Activated CD4-positive, alpha-beta T cell treated with anti-CD3 and anti-CD28 coated beads, Interleukin-2, amount 10 ng/mL, durations not matched to agents 24 days and 14 days (primary cell): ENCODE results near the gene ALDH1A1. TPM values are rescaled to one million over a fixed set of nuclear protein-coding genes. Genes with fewer than 3 reads are reported as not detected.

ENCODE experiments used
- DNase-seq: peaks from one replicate; pipeline ENCODE4 v3.0.0; 2022
- H3K27ac Mint-ChIP-seq: one replicate; pipeline ENCODE4 v1.8.0; 2022; ENCODE audit warnings: mild to moderate bottlenecking, mixed read lengths
- H3K27me3 Mint-ChIP-seq: one replicate; pipeline ENCODE4 v1.8.0; 2022; ENCODE audit warnings: mixed read lengths
- H3K36me3 Mint-ChIP-seq: one replicate; pipeline ENCODE4 v1.8.0; 2022; ENCODE audit warnings: low read depth, mild to moderate bottlenecking, mixed read lengths
- H3K4me1 Mint-ChIP-seq: one replicate; pipeline ENCODE4 v1.8.0; 2021; ENCODE audit warnings: mixed read lengths
- H3K4me3 Mint-ChIP-seq: one replicate; pipeline ENCODE4 v1.8.0; 2022; ENCODE audit warnings: mild to moderate bottlenecking, moderate library complexity, mixed read lengths
- H3K9me3 Mint-ChIP-seq: one replicate; pipeline ENCODE4 v1.8.0; 2021; ENCODE audit warnings: mixed read lengths
- intact Hi-C: fragments of 100-400 bp; cut with micrococcal nuclease; formaldehyde crosslinking; loops from one replicate; pipeline ENCODE4 v1.15.1; 2023
- total RNA-seq: library from RNA; stranded (reverse); gene quantifications from 2 replicates; pipeline ENCODE4 v1.2.3, GENCODE V29; 2022

Gene ALDH1A1
- total RNA-seq, 1 donor from 2014 or later, result not detected

DNA sequence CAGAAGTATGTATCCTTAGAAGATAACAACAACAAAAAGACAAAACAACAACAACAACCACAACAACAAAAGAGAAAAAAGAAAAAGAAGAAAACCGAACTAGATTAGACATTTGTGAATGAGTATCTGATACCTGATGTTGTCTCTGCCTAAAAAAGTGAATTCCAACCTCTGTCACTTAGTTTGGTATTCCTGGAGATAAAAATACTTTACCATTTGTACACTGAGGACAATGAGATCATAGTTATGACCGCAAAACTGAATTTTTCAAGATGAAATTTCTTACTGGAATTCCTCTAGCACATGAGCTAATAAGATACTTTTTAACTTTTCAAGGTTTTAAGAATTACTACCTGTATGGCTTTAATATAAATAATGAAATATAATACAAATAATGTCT, 54.5 kb downstream of the ALDH1A1 start:
- Mint-ChIP-seq H3K4me1 (no peaks in the 10 kb centered on the region), H3K27me3 (peaks cover 3% of the 10 kb centered on the region), H3K4me3 (no peak overlapping the region), H3K36me3 (no peaks in the 10 kb centered on the region), H3K9me3 (no peaks in the 10 kb centered on the region), H3K27ac (no peak overlapping the region)
- intact Hi-C loops, result no loop called here
- no peak for DNase-seq

GRCh38 chr9:72897069-72897649, 55.7 kb downstream of the ALDH1A1 start:
- intact Hi-C loops, result no loop called here
- H3K36me3 Mint-ChIP-seq, result no peaks in the 10 kb centered on the region
- no peak overlapping the region for H3K4me3 Mint-ChIP-seq
- no peaks in the 10 kb centered on the region for H3K4me1 Mint-ChIP-seq
- peaks cover 3% of the 10 kb centered on the region for H3K27me3 Mint-ChIP-seq
- no peaks in the 10 kb centered on the region for H3K9me3 Mint-ChIP-seq
- no peak for DNase-seq
- H3K27ac Mint-ChIP-seq, result no peak overlapping the region

DNA sequence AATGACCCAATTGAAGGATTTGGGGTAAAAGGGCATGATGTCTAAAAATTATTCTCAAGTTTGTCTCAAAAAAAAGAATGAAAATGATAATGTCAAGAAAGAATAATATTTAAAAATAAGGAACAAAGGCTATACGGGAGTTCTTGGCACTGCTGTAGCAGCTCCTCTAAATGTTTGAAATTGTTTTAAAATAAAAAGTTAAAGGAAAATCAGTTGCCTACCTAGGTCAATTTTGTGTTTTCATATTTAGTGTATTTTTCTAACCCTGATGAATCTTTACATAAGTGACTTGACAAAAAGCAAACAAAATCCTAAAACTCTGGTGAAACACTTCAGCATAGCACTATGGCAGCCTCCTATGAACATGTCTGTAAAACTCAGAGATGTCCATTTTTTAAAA, 56.4 kb downstream of the ALDH1A1 start:
- H3K4me3 Mint-ChIP-seq, result no peak overlapping the region
- no peak for DNase-seq
- H3K36me3 Mint-ChIP-seq, result no peaks in the 10 kb centered on the region
- H3K27ac Mint-ChIP-seq, result no peak overlapping the region
- H3K4me1 Mint-ChIP-seq, result no peaks in the 10 kb centered on the region
- intact Hi-C loops, result no loop called here
- no peaks in the 10 kb centered on the region for H3K9me3 Mint-ChIP-seq
- peaks cover 3% of the 10 kb centered on the region for H3K27me3 Mint-ChIP-seq

GRCh38 chr9:72895122-72895521, 57.7 kb downstream of the ALDH1A1 start:
- H3K27me3 Mint-ChIP-seq, result peaks cover 3% of the 10 kb centered on the region
- intact Hi-C loops, result no loop called here
- no peak overlapping the region for H3K27ac Mint-ChIP-seq
- H3K36me3 Mint-ChIP-seq, result no peaks in the 10 kb centered on the region
- H3K9me3 Mint-ChIP-seq, result no peaks in the 10 kb centered on the region
- no peaks in the 10 kb centered on the region for H3K4me1 Mint-ChIP-seq
- no peak for DNase-seq
- H3K4me3 Mint-ChIP-seq, result no peak overlapping the region

- no peaks in the 10 kb centered on the region for H3K9me3 Mint-ChIP-seq
- H3K27ac Mint-ChIP-seq, result no peak overlapping the region
- DNase-seq, result no peak
- intact Hi-C loops, result no loop called here
- H3K4me3 Mint-ChIP-seq, result no peak overlapping the region
- peaks cover 5% of the 10 kb centered on the region for H3K27me3 Mint-ChIP-seq
- no peaks in the 10 kb centered on the region for H3K36me3 Mint-ChIP-seq
- H3K4me1 Mint-ChIP-seq, result no peaks in the 10 kb centered on the region
These were observed 58.5 kb downstream of the ALDH1A1 start for GRCh38 chr9:72894342-72894741.

DNA sequence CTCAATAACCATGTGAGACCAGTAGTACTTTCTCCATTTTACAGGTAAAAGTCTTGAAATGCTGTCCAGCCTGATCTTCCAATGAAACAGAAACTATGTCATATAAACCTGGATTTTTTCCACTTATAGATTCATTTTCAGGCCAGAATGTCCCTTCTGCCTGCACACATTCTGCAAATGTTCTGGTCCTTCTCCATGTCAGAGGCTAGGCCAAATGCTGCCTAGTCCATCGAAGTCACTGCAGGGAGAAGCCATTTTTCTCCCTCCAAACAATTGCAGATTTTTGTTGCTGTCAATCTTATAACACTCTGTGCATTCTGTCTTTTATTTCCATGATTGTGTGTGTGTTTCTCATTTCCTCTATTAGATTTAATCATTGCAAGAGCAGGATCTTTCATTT, 59.4 kb downstream of the ALDH1A1 start:
- Mint-ChIP-seq H3K27me3 (peaks cover 5% of the 10 kb centered on the region), H3K4me1 (no peaks in the 10 kb centered on the region), H3K27ac (no peak overlapping the region), H3K36me3 (no peaks in the 10 kb centered on the region), H3K9me3 (no peaks in the 10 kb centered on the region), H3K4me3 (no peak overlapping the region)
- intact Hi-C loops, result no loop called here
- DNase-seq, result no peak

- H3K27me3 Mint-ChIP-seq, result peaks cover 4% of the 10 kb centered on the region
- no peak overlapping the region for H3K4me3 Mint-ChIP-seq
- no peak overlapping the region for H3K27ac Mint-ChIP-seq
- DNase-seq, result no peak
- intact Hi-C loops, result no loop called here
- H3K4me1 Mint-ChIP-seq, result no peaks in the 10 kb centered on the region
- H3K9me3 Mint-ChIP-seq, result no peaks in the 10 kb centered on the region
- H3K36me3 Mint-ChIP-seq, result no peaks in the 10 kb centered on the region
These were observed 61.8 kb downstream of the ALDH1A1 start for GRCh38 chr9:72891043-72891442.

DNA sequence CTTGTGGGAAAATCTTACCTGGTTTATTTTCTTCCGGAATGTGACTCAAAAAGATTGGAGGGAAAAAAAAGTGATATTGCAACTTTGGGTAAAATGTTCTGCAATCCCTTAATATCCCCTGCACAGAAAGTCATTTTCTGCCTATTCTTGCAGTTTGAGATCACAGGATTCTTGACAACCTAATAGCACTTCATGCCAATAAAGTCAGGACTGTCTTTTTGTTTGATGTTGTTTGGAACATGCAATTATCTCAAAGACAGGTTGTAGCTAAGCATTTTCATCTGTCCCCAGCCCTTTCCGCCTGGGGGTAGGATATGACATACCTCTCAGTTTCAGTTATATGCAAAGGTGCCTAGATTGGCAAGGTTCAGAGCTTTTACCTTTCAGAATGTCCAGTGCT, 63.9 kb downstream of the ALDH1A1 start:
- Mint-ChIP-seq H3K4me1 (no peaks in the 10 kb centered on the region), H3K9me3 (no peaks in the 10 kb centered on the region), H3K4me3 (no peak overlapping the region), H3K27me3 (peaks cover 2% of the 10 kb centered on the region), H3K27ac (no peak overlapping the region), H3K36me3 (no peaks in the 10 kb centered on the region)
- intact Hi-C loops, result no loop called here
- DNase-seq, result no peak

- Mint-ChIP-seq H3K36me3 (no peaks in the 10 kb centered on the region), H3K27ac (no peak overlapping the region), H3K27me3 (peaks cover 2% of the 10 kb centered on the region), H3K9me3 (no peaks in the 10 kb centered on the region), H3K4me3 (no peak overlapping the region), H3K4me1 (no peaks in the 10 kb centered on the region)
- intact Hi-C loops, result no loop called here
- DNase-seq, result no peak
These were observed 64.8 kb downstream of the ALDH1A1 start for GRCh38 chr9:72888067-72888466.

DNA sequence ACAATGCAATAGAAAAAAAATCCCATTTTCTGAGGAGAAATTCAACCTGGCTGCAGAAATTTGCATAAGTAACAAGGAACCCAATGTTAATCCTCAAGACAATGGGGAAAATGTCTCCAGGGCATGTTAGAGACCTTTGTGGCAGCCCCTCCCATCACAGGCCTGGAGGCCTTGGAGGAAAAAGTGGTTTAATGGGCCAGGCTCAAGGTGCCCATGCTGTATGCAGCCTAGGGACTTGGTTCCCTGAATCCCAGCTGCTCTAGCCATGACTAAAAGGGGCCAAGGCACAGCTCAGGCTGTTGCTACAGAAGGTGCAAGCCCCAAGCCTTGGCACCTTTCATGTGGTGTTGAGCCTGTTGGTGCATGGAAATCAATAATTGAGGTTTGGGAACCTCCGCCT, 66.5 kb downstream of the ALDH1A1 start:
- no peaks in the 10 kb centered on the region for H3K4me1 Mint-ChIP-seq
- H3K27me3 Mint-ChIP-seq, result peaks cover 2% of the 10 kb centered on the region
- no peak for DNase-seq
- H3K27ac Mint-ChIP-seq, result no peak overlapping the region
- H3K4me3 Mint-ChIP-seq, result no peak overlapping the region
- H3K9me3 Mint-ChIP-seq, result no peaks in the 10 kb centered on the region
- no peaks in the 10 kb centered on the region for H3K36me3 Mint-ChIP-seq
- intact Hi-C loops, result no loop called here

GRCh38 chr9:72884508-72884907, 68.3 kb downstream of the ALDH1A1 start:
- DNase-seq, result no peak
- intact Hi-C loops, result no loop called here
- no peaks in the 10 kb centered on the region for H3K4me1 Mint-ChIP-seq
- H3K4me3 Mint-ChIP-seq, result no peak overlapping the region
- peaks cover 2% of the 10 kb centered on the region for H3K27me3 Mint-ChIP-seq
- no peaks in the 10 kb centered on the region for H3K9me3 Mint-ChIP-seq
- no peaks in the 10 kb centered on the region for H3K36me3 Mint-ChIP-seq
- H3K27ac Mint-ChIP-seq, result no peak overlapping the region

DNA sequence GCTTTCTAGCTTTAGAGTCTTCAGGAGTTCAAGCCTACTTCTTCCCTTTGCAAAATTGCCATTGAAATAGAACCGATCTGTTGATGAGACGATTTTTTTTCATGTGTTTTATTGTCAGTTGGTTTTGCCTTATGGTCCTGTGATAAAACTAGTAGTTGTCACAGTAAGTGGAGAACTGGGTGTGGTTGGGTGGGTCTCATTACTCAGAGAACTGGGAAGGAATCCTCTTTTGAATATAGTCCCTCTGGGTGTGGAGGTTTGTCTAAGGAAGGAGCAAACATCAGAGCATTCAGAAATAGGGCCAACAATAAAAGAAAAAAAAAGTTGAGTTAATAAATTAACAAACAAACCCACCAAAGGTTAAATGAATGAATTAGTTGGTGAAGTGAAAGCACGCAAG, 69.0 kb downstream of the ALDH1A1 start:
- Mint-ChIP-seq H3K4me1 (no peaks in the 10 kb centered on the region), H3K27ac (no peak overlapping the region)

GRCh38 chr9:72882117-72882775, 70.6 kb downstream of the ALDH1A1 start:
- H3K4me1 Mint-ChIP-seq, result no peaks in the 10 kb centered on the region
- H3K27me3 Mint-ChIP-seq, result no peaks in the 10 kb centered on the region
- H3K36me3 Mint-ChIP-seq, result no peaks in the 10 kb centered on the region
- intact Hi-C loops, result no loop called here
- H3K27ac Mint-ChIP-seq, result no peak overlapping the region
- no peak overlapping the region for H3K4me3 Mint-ChIP-seq
- DNase-seq, result no peak
- H3K9me3 Mint-ChIP-seq, result no peaks in the 10 kb centered on the region

More for the DNA sequence above, 69.0 kb downstream of the ALDH1A1 start:
- H3K27me3 Mint-ChIP-seq, result no peaks in the 10 kb centered on the region
- intact Hi-C loops, result no loop called here
- DNase-seq, result no peak
- no peaks in the 10 kb centered on the region for H3K36me3 Mint-ChIP-seq
- no peaks in the 10 kb centered on the region for H3K9me3 Mint-ChIP-seq
- H3K4me3 Mint-ChIP-seq, result no peak overlapping the region

DNA sequence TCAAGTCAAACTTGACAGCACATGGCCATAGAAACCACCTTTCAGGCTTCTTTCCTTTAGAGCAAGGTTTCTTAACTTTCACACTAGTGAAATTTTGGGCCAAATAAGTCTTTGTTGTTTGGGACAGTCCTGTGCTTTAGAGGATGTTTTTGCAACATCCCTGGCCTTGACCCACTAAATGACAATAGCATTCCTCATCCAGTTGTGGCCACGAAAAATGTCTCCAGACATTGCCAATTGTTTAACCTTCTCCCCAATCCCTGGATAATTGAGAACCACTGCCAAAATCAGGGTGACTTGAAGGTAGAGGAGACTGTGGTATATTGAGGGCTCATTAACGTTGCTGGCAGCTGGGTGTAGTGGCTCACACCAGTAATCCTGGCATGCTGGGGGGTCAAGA, 72.0 kb downstream of the ALDH1A1 start:
- intact Hi-C loops, result no loop called here
- no peak for DNase-seq
- Mint-ChIP-seq H3K36me3 (no peaks in the 10 kb centered on the region), H3K4me3 (no peak overlapping the region), H3K27ac (no peak overlapping the region), H3K9me3 (no peaks in the 10 kb centered on the region), H3K4me1 (no peaks in the 10 kb centered on the region), H3K27me3 (no peaks in the 10 kb centered on the region)

- Mint-ChIP-seq H3K4me1 (no peaks in the 10 kb centered on the region), H3K4me3 (no peak overlapping the region)
- intact Hi-C loops, result no loop called here
These were observed 77.6 kb downstream of the ALDH1A1 start for GRCh38 chr9:72875221-72875620.

More at GRCh38 chr9:72875221-72875620, 77.6 kb downstream of the ALDH1A1 start:
- no peaks in the 10 kb centered on the region for H3K36me3 Mint-ChIP-seq
- H3K9me3 Mint-ChIP-seq, result no peaks in the 10 kb centered on the region
- DNase-seq, result no peak
- no peak overlapping the region for H3K27ac Mint-ChIP-seq
- H3K27me3 Mint-ChIP-seq, result peaks cover 2% of the 10 kb centered on the region
